Measurements from ENCODE around the gene MYCN. TPM values are rescaled to one million over a fixed set of nuclear protein-coding genes. Genes with fewer than 3 reads are reported as not detected.

MYCN gene
- total and polyA plus RNA-seq, 2 of the 8 experiments (the other 6 are each of a cell fraction or from before 2014, with no cell fraction given), result 87.8 to 137 TPM

GRCh38 chr2:15953891-15954680 lies 13.7 kb downstream of the MYCN start (continued):
- TF ChIP-seq EZH2 (IDR thresholded peaks at IDR 0.05; ENCODE audit: low read depth, low read length, severe bottlenecking) (no peak), NRF1 (IDR thresholded peaks at IDR 0.05; ENCODE audit: low read depth, low read length) (no peak), TBP (IDR thresholded peaks at IDR 0.05; ENCODE audit: low read depth, low read length) (no peak), SUZ12 (IDR thresholded peaks at IDR 0.05; ENCODE audit: low read length) (no peak), SIN3A (conservative IDR thresholded peaks at IDR 0.05 in 1 of 2, IDR thresholded peaks at IDR 0.05 in 1 of 2; ENCODE audit: low read depth in 1 of 2, low read length in 2 of 2) (no peak), TCF12 (IDR thresholded peaks at IDR 0.05; ENCODE audit: low read depth, low read length) (no peak), GABPA (IDR thresholded peaks at IDR 0.05; ENCODE audit: borderline replicate concordance, insufficient read depth, low read length) (no peak), POU5F1 (IDR thresholded peaks at IDR 0.05; ENCODE audit: low read depth, low read length) (no peak), SIX5 (IDR thresholded peaks at IDR 0.05; ENCODE audit: low read depth, low read length) (no peak), JUN (IDR thresholded peaks at IDR 0.05; ENCODE audit: low read depth, low read length) (no peak)
